Endometrial microvascular endothelial cells (primary cell): ENCODE measurements around the gene SF3B4. TPM values are rescaled to one million over a fixed set of nuclear protein-coding genes. Genes with fewer than 3 reads are reported as not detected.
"Not testable (repeated sequence)": the region's sequence is repeated elsewhere in the genome, so short reads cannot be mapped to it uniquely, and the experiment has no call there.

Experiments used
- in situ Hi-C: cut with HindIII; loops from 2 replicates; pipeline ENCODE4 v1.10.0; 2017; ENCODE audit warnings: low sequenced_read_pairs, low pct_unique_long_range_greater_than_20kb; ENCODE audit errors: inconsistent ontology term
- total RNA-seq: library from RNA; depleted of rRNA; stranded (reverse); fragments of >200 nt; gene quantifications from one replicate; pipeline ENCODE4 v1.2.3, GENCODE V29; 2015; ENCODE audit errors: inconsistent ontology term

Gene SF3B4
- total RNA-seq, 1 donor from 2014 or later = 30.8 TPM

DNA sequence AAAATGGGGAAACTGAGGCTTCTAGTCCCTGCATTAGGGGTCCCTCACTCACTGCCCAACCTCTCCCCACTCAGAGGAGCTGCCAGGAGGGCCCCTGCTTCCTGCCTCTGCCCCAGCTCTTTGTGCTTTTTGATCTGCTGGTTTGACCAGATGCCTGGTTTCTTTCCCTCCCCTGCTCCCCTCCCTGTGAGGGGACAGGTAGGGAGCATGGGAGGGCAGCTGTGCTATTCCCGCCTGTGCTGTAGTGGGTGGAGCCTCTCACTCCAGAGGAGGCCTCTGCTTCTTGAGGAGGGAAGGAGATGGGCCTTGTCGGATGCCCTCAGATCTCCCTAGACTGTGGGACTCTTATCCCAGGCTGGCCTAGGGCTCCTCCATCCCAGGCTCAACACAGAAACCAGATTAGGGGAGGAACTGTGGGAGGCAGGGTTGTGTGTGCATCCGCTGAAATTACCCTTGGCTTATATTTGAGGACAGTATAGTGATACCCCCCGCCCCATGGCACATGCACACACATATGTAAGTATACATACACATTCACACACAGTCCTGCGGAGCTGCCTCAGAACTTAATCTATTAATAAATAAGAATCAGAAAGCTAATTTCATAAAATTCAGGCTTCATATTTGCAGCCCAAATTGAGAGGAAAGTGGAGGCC is 23.6 kb downstream of the SF3B4 start:
- in situ Hi-C loops = no loop called here

DNA sequence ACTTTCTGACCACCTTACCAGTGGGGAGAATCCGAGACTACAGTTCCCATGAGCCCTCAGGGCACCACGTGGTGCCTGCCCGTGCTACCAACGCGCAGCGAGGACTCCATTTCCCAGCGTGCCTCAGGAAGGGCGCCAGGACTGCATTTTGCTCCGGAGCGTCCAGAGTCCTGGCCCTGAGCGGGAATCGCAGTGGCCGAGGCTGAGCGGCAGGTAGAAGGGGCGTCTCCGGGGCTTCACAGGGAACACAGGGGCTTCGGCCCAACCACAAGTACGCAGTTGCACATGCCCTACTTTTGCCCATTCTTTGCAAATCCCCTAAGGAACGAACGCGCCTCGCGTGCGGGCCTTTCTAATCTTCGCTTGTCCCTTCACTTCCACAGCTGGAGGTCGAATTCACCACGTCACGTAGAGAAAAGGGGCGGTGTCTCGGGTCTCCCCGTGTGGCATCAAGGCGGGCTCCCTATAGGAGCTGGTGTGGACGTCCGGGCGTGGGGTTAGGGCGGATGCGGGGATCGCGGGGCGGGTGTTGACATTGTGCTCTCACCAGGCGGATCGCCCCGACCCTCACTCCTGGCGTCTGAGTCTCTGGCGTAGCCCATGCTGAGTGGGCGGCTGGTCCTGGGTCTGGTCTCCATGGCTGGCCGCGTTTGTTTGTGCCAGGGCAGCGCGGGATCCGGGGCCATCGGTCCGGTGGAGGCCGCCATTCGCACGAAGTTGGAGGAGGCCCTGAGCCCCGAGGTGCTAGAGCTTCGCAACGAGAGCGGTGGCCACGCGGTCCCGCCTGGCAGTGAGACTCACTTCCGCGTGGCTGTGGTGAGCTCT is 27.9 kb downstream of the SF3B4 start, which contains the start of gene BOLA1:
TSS of gene BOLA1 (plus strand) at position 109 of the 825 bp plus-strand sequence. CDS start at position 601, 492 bp downstream.
- in situ Hi-C loops = no loop called here

DNA sequence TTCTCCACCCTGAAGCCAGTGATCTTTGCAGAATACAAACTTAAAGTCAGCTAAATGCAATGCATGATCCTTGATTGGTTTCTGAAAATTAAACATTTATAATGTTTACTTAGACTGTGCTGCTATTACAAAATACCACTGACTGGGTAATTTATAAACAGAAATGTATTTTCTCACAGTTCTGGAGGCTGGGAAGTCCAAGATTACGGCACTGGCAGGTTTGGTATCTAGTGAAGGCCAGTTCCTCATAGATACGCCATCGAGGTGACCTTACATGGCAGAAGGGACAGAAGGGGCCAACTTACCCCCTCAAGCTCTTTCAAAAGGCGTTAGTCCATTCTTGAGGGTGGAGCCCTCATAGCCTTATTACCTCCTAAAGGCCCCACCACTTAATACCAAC is 31.0 kb downstream of the SF3B4 start:
- in situ Hi-C loops = no loop called here

DNA sequence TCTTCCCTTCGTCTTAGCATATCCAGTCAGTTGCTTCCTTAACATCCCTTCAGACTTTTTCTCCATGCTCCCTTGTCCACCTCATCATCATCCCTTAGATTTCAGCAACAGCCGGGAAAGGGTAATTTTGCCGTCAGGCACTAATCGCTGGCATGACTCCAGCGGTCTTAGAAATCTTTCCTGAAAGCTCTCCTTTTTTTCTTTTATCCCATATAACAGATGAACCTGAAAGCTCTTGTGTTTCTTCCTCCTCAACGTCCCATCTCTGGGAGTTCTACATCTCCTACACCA is 38.7 kb downstream of the SF3B4 start:
- in situ Hi-C loops = no loop called here

DNA sequence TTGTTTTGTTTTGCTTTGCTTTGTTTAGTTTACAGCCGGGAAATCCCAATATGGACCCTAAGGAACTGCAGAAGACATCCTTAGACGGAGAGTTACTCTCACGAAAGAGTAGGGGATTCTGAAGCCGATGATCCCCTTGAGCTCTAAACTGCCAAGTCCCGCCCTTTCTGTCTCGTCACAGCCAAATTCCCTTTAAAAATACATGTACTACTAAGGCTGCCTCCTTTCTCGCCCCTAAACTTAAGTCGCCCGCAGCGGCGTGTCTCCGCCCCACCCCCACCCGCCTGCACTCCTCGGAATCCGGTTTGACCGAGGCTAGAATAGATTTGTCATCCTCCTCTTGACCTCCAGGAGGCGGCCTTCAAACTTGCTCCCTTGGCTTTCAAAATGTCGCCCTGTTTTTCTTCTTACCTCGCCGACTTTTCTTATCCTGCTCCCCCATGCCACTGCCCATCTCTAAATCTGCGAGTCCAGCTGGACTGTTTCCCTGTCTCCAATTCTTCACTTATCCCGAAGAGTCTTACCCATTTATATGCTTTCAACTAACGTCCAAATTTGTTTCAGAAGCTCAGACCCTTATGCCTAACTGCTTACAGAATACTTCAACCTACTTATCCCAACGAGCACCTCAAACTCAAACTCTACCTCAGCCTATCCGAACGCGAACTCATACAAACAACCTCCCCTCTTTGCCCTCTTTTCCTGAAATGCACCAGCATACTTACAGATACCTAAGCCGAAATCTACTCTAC is 39.2 kb downstream of the SF3B4 start:
- in situ Hi-C loops = no loop called here

DNA sequence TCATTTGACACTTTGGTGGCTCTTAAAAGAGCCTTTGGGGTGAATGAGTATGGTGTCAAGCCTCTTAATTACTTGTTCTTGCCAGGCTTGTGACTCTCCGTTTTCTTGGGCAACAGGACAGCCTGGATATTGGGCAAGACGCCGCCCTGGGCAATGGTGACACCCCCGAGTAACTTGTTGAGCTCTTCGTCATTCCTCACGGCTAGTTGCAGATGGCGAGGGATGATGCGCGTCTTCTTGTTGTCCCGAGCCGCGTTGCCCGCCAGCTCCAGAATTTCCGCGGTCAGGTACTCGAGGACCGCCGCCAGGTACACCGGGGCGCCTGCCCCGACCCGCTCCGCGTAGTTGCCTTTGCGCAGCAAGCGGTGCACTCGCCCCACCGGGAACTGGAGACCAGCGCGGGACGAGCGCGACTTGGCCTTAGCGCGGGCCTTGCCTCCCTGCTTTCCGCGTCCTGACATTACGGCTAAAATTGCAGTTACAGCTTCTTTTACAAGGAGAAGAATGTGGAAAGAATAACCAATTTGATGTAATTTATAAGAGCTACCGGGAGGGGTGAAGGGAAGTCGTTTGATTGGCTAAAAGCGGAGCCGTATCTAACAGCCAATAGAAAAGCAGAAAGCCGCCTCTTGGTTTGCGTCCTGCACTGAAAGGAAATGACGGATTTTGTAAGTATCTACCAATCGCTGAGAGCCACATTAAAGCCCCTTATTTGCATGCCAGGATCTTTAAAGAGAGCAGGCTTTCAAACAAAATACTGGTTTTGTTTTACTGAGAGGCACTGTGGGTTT is 40.0 kb downstream of the SF3B4 start:
- in situ Hi-C loops = no loop called here

DNA sequence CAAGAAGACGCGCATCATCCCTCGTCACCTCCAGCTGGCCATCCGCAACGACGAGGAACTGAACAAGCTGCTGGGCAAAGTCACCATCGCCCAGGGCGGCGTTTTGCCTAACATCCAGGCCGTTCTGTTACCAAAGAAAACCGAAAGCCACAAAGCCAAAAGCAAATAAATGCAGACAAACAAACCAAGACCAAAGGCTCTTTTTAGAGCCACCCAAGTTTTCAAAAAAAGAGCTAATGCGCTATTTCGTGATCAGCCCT is 40.5 kb downstream of the SF3B4 start:
- in situ Hi-C loops = not testable (repeated sequence)

DNA sequence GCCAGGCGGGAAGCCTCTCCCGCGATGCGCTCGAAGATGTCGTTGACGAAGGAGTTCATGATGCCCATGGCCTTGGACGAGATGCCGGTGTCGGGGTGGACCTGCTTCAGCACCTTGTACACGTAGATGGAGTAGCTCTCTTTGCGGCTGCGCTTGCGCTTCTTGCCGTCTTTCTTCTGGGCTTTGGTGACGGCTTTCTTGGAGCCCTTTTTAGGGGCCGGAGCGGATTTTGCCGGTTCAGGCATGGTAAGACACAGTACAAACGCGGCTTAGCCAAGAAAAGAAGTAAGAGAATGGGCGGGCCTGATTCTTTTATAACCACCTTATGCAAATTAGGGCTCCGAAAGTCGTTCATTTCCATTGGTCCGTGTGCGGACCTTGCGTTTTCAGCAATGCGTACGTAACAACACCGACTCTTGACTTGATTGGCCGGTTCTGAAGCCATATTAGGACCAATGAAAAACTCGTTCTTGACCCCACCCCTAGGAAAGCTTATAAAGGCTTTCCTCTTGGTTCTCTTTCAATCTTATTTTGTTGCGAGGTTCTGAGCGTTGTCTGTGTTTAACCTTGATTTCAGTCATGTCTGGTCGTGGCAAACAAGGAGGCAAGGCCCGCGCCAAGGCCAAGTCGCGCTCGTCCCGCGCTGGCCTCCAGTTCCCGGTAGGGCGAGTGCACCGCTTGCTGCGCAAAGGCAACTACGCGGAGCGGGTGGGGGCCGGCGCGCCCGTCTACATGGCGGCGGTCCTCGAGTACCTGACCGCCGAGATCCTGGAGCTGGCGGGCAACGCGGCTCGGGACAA is 41.0 kb downstream of the SF3B4 start:
- in situ Hi-C loops = no loop called here

DNA sequence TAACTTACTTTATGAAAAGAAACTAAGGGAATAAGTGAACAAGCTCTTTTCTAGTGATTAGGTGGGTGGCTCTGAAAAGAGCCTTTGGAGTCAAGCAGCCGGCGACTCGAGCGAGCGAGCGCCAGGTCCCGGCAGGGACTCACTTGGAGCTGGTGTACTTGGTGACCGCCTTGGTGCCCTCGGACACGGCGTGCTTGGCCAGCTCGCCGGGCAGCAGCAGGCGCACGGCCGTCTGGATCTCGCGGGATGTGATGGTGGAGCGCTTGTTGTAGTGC is 41.5 kb downstream of the SF3B4 start:
- in situ Hi-C loops = not testable (repeated sequence)

DNA sequence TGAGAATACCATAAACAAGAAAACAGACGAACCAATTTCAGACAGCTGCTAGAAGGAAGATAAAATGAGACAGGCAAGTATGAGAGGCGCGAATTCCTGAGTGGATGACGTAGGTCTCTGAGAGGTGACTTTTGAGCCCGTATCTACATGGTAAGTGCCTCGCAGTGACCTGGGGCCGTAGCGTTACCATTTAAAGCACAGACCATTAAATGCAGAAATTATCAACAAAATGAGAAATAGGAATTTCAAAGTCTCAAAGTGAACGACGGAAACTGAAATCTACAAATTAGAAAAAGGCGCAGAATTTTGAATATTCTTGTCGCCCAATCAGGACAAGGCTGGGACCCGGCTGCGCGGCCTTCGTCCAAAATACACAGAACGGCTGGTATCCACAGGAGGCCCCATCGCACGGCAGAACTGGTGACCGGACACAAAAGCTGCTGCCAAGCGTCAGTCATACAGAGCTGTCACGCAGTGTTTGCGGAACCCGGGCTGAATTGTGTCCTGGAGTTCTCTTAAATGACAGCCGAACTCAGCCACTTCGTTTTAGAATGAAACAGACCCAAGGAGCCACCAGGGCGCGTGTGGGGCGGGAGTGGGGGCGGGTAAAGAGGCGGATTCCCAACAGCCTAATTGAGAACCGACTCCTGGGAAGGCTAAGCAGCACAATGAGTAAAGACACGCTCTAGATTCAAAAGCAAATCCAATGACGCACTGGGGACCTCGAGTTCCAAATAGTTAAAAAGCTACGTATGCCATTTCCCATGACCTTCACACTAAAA is 42.1 kb downstream of the SF3B4 start:
- in situ Hi-C loops = no loop called here

DNA sequence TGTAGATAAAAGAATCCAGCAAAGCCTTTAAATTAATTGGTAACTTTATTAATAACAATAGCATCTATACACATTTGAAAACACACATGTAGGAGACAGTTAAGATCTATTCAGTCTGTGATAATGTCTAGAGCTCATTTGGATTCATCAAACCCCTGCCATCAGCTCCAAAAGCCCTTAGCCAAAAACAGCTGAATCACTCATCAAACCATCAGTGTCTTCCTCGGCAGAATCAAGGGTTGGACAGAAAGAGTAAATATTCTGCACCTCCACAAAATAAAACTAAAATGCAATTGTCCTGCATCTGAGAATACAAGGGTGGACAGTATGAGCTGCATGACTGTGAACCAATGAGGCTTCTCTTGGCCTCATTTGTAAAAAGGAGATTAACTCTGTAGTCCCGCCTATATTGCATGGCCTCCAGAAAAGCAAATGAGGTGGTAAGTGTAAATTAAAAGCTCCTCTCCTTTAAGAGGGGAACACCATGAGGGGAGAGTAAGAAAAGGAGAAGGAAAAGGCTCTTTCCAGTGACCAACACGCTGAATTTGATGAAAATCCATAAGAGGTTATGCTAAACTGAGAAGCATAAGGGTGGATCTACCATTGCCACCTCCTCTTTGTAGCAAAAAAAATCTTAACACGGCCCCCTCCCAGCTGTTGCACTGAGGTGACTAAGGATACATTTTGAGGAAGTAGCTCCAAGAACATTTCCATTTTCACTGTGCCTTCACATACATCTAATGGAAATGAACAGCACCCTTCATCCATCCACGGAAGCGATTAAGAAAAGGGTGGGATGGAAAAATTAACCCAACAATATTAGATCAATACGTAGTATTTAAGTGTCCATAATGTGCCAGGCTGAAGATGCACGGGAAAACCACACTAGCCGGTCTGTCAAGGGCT is 42.9 kb downstream of the SF3B4 start:
- in situ Hi-C loops = no loop called here

DNA sequence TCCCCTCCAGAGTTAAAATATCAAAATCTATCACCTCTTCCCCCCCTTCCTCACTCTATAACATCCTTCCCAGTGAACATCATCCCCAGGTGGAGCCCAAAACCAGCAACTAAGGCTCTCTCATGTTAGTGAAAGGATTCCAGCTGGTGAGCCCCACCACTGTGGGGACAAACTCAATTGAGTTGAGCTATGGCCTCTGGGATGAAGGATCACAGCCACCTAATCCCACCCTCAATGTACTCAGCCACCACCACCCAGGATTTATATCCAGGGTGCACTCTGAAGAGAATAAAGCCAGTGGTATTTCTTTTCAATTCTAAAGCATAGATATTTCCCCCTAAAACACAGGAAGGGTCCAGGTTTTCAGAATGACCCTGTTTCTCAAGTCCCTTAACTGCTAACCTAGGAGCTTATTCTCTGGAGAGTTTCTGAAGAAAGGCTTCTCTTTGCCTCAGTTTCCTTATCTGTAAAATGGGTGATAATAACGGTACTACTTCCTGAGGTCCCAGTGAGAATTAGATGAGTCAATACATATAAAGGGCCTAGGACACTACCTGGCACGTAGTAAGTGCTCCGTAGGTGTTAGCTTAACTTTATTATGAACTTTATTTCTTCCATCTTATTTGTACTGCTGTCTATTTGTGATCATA is 43.9 kb downstream of the SF3B4 start:
- in situ Hi-C loops = no loop called here

DNA sequence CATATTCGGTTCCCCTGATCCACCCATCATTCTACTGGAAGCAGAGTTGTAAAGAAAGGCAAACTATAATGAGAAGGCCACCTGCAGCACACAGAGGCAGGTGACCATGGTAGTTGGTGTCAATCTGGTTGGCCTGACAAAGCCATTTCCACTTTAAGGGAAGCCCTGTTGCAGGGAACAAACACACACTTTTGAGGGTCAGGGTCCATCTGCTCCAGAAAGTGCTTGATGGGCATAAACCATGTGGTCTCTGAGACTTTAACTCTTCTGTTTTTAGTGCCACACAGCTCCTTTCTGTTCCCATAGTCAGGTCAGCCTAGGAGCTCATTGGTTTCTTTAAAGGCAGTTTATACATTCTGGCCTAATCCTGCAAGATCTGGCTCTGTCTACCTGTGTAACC is 45.7 kb downstream of the SF3B4 start:
- in situ Hi-C loops = no loop called here

DNA sequence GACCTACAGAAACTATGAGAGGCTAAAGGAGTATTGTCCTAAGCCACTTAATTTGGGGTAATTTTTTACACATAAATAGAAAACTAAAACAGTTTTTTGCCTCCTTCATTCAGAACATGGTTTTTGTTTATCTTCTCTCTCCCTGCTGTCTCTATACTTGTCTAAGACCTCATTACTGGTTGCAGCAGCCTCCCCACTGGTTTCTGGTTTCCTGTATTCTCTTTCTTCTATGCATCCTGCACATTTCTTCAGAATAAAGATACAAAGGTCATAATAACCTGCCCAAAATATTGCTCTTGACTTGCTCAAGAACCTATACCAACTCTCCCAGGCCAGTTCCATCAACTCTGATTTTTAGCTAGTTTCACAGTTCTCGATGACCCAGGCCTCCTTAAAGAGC is 48.0 kb downstream of the SF3B4 start:
- in situ Hi-C loops = no loop called here

DNA sequence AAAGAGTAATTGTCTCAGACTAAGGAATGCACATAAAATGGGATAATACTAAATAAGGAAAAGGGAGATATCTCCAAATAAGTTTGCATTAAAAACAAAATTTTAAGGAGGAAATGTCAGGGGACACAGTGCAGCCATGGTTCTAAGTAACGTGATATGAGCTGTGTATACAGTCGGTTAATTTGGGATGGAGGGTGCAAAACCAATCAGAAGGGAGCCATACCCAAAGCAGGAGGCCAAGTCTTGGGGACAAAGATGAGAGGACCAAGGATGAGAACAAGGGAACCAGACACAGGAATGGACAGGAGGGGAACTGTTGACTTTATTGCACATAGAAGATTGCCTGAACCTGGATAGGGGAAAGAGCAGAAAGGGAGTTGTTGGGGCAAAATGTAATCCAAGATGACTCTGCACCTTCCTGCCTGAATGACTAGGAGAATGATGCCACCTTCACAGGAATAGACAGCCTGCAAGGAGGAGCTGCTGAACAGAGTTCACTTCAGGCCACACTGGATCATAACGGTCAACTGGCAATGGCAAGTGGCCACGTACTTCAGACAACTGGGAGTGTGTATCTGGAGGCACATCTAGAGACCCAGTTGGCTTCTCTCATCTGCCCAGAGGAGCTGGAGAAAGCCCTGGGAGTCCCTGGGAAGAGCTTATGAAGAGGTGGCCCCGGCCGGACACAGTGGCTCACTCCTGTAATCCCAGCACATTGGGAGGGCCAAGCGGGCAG is 50.2 kb downstream of the SF3B4 start:
- in situ Hi-C loops = no loop called here
